Choroid plexus epithelial cell (primary cell): ENCODE results near the gene PPP1R3G.

Experiments used
- DNase-seq: peaks from one replicate; pipeline ENCODE4 v3.0.0-alpha.2; 2010; ENCODE audit warnings: low read depth
- H3K4me3 ChIP-seq: 2 replicates; pipeline ENCODE4 v1.5.1; 2011; ENCODE audit warnings: low read depth, mild to moderate bottlenecking, control low read depth, low read length, moderate library complexity
- CTCF ChIP-seq: conservative IDR thresholded peaks from 2 replicates; pipeline ENCODE4 v1.5.1; 2011; ENCODE audit warnings: low read depth, mild to moderate bottlenecking, control low read depth, inconsistent platforms, low read length, moderate library complexity

Gene PPP1R3G

GRCh38 chr6:5108068-5108467 lies 22.9 kb downstream of the PPP1R3G start:
- DNase-seq: no peak
- no peak for TF ChIP-seq CTCF
- no peak overlapping the region for H3K4me3 ChIP-seq

- no peak overlapping the region for H3K4me3 ChIP-seq
- no peak for DNase-seq
- TF ChIP-seq CTCF: no peak
Measured at GRCh38 chr6:5108536-5109150, 23.5 kb downstream of the PPP1R3G start.

GRCh38 chr6:5109436-5109835 lies 24.3 kb downstream of the PPP1R3G start:
- H3K4me3 ChIP-seq: no peak overlapping the region
- TF ChIP-seq CTCF: no peak
- DNase-seq: no peak

GRCh38 chr6:5110246-5110645 lies 25.1 kb downstream of the PPP1R3G start:
- DNase-seq: no peak
- H3K4me3 ChIP-seq: no peak overlapping the region
- no peak for TF ChIP-seq CTCF

- TF ChIP-seq CTCF: no peak
Measured at GRCh38 chr6:5111626-5112025, 26.5 kb downstream of the PPP1R3G start.

GRCh38 chr6:5112066-5112799 lies 27.1 kb downstream of the PPP1R3G start:
- no peak for TF ChIP-seq CTCF
- no peak overlapping the region for H3K4me3 ChIP-seq
- DNase-seq: peak; percentile 38

More at GRCh38 chr6:5111626-5112025, 26.5 kb downstream of the PPP1R3G start:
- H3K4me3 ChIP-seq: no peak overlapping the region
- DNase-seq: no peak

GRCh38 chr6:5113096-5113495 lies 28.0 kb downstream of the PPP1R3G start:
- TF ChIP-seq CTCF: no peak
- DNase-seq: no peak
- H3K4me3 ChIP-seq: no peak overlapping the region
